Body of pancreas (tissue), 4 donors: ENCODE results near the gene DGLUCY.

Source experiments
- CTCF ChIP-seq, 7 experiments: fragments of 450-650 bp in 4 of 7; fragments of 200-600 bp in 3 of 7; sonication (generic) in 3 of 7; IDR thresholded peaks; one replicate each; pipeline ENCODE4 v1.5.1; 2016 to 2019; ENCODE audit warnings: antibody characterized with exemption in 7 of 7
- POLR2A ChIP-seq, 3 donors: fragments of 450-650 bp; IDR thresholded peaks; one replicate each; pipeline ENCODE4 v1.6.1; 2016; ENCODE audit warnings: antibody characterized with exemption in 3 of 3, mild to moderate bottlenecking in 2 of 3

- TF ChIP-seq CTCF (IDR thresholded peaks at IDR 0.05) (no peak), POLR2A (IDR thresholded peaks at IDR 0.05) (no peak)
Measured at GRCh38 chr14:91184559-91184958, 70.7 kb downstream of the DGLUCY start.
